Right renal pelvis (tissue), 4 donors: Measurements from ENCODE around the gene NDUFA13. TPM values are rescaled to one million over a fixed set of nuclear protein-coding genes. Genes with fewer than 3 reads are reported as not detected.

Experiments
- DNase-seq, 4 donors: peaks; one replicate each; pipeline ENCODE4 v3.0.0-alpha.2; 2013; ENCODE audit warnings: low read depth in 4 of 4, low spot score in 3 of 4, missing footprints in 1 of 4
- polyA plus RNA-seq, 4 donors: library from polyadenylated mRNA; unstranded; fragments of 120-200 nt; gene quantifications; one replicate each; pipeline ENCODE4 v1.2.1, GENCODE V29; 2013; ENCODE audit not compliant: insufficient read length in 4 of 4

The NDUFA13 gene
- polyA plus RNA-seq, 4 donors = 229 to 357 (median 244) TPM

- no peak for DNase-seq
These were observed 9.4 kb upstream of the NDUFA13 start for GRCh38 chr19:19506592-19506991.

- no peak for DNase-seq
These were observed 8.7 kb upstream of the NDUFA13 start for GRCh38 chr19:19507354-19507753.

- no peak for DNase-seq
These were observed 7.8 kb upstream of the NDUFA13 start for GRCh38 chr19:19508217-19508616.

GRCh38 chr19:19510432-19510831 lies 5.6 kb upstream of the NDUFA13 start:
- DNase-seq = no peak

- DNase-seq = no peak
These were observed 2.3 kb upstream of the NDUFA13 start for GRCh38 chr19:19513682-19514081.

GRCh38 chr19:19514215-19514657 lies 1.8 kb upstream of the NDUFA13 start:
- peak; percentile 55 to 67 (median 64) for DNase-seq

- no peak for DNase-seq
These were observed 964 bp upstream of the NDUFA13 start, which contains the start of gene TSSK6 for GRCh38 chr19:19514881-19515641. Gene TSSK6, minus strand, starts transcription at chr19:19515548. Its CDS starts 121 bp downstream, at chr19:19515427.

- no peak for DNase-seq
These were observed 1.2 kb downstream of the NDUFA13 start for GRCh38 chr19:19517235-19517619.

GRCh38 chr19:19520989-19521388 lies 5.0 kb downstream of the NDUFA13 start:
- DNase-seq = no peak

GRCh38 chr19:19523177-19523576 lies 7.2 kb downstream of the NDUFA13 start:
- no peak for DNase-seq

- DNase-seq = no peak
These were observed 8.0 kb downstream of the NDUFA13 start for GRCh38 chr19:19524053-19524452.

GRCh38 chr19:19525611-19526380 lies 9.8 kb downstream of the NDUFA13 start:
- DNase-seq = no peak

- DNase-seq = no peak
These were observed 10.8 kb downstream of the NDUFA13 start for GRCh38 chr19:19526581-19527370.

- no peak for DNase-seq
These were observed 11.3 kb downstream of the NDUFA13 start for GRCh38 chr19:19527371-19527656.

- no peak for DNase-seq
These were observed 11.9 kb downstream of the NDUFA13 start for GRCh38 chr19:19527674-19528625.

- no peak for DNase-seq
These were observed 12.9 kb downstream of the NDUFA13 start, which contains the start of gene YJEFN3 for GRCh38 chr19:19528721-19529490. Gene YJEFN3, plus strand, starts transcription at chr19:19528911. Its CDS starts 22 bp downstream, at chr19:19528933.

GRCh38 chr19:19529783-19530422 lies 13.9 kb downstream of the NDUFA13 start:
- no peak for DNase-seq

GRCh38 chr19:19530423-19530804 lies 14.4 kb downstream of the NDUFA13 start:
- no peak for DNase-seq

GRCh38 chr19:19530889-19531288 lies 14.9 kb downstream of the NDUFA13 start:
- no peak for DNase-seq
